IMR-90 (cell line): ENCODE results near the gene RPN2.

ENCODE experiments used
- NFE2L2 ChIP-seq: fragments of 150-350 bp; IDR thresholded peaks from 2 replicates; pipeline ENCODE4 v1.6.1; 2016; ENCODE audit warnings: low read depth, mild to moderate bottlenecking, low read length
- TF ChIP-seq, protein P1 (sequence below): conservative IDR thresholded peaks from 2 replicates; pipeline ENCODE4 v1.5.1; 2012; ENCODE audit warnings: mild to moderate bottlenecking, low read depth, low read length, improper control_type of control experiment

DNA sequence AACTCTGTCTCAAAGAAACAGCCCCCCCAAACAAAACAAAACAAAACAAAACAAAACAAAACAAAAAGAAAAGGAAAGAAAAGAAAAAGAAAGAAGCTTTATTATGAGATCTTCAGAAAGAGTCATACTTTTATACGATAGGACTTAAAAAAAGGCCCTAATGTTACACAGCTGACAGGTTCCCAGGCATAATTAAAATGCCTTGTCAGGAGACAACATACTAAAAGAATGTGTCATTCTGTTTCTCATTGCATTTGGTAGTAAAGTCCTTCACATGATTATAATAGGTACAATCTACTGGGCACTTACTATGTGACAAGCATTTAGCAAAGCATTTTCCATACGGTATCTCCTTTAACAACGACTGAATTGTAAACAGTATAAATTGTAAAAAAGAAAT is 36.4 kb upstream of the RPN2 start:
- TF ChIP-seq NFE2L2 = no peak
- TF ChIP-seq, protein P1, sequence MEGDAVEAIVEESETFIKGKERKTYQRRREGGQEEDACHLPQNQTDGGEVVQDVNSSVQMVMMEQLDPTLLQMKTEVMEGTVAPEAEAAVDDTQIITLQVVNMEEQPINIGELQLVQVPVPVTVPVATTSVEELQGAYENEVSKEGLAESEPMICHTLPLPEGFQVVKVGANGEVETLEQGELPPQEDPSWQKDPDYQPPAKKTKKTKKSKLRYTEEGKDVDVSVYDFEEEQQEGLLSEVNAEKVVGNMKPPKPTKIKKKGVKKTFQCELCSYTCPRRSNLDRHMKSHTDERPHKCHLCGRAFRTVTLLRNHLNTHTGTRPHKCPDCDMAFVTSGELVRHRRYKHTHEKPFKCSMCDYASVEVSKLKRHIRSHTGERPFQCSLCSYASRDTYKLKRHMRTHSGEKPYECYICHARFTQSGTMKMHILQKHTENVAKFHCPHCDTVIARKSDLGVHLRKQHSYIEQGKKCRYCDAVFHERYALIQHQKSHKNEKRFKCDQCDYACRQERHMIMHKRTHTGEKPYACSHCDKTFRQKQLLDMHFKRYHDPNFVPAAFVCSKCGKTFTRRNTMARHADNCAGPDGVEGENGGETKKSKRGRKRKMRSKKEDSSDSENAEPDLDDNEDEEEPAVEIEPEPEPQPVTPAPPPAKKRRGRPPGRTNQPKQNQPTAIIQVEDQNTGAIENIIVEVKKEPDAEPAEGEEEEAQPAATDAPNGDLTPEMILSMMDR = no peak
